ENCODE results near the gene HSD3B1.

- no peak for TF ChIP-seq CTCF (IDR thresholded peaks at IDR 0.05; ENCODE audit: poor library complexity)
- no peak for TF ChIP-seq EZH2 (IDR thresholded peaks at IDR 0.05; ENCODE audit: borderline replicate concordance)
- no peak for TF ChIP-seq EZH2phosphoT487 (IDR thresholded peaks at IDR 0.05; ENCODE audit: low read depth, severe bottlenecking, unreplicated experiment)
These were observed 2.2 kb upstream of the HSD3B1 start for GRCh38 chr1:119504831-119505230.

All from hepatocyte (in vitro differentiated cells).